Rectal smooth muscle tissue (tissue), 1 donor: Measurements from ENCODE around the gene IQGAP3.
"Not testable (repeated sequence)": the region's sequence is repeated elsewhere in the genome, so short reads cannot be mapped to it uniquely, and the experiment has no call there.

ENCODE experiments used
- H3K27ac ChIP-seq: one replicate; pipeline ENCODE4 v1.7.0; 2013; ENCODE audit warnings: low read depth, low read length, inconsistent platforms
- H3K27me3 ChIP-seq: one replicate; pipeline ENCODE4 v1.7.0; 2013; ENCODE audit warnings: low read length; ENCODE audit not compliant: control insufficient read depth, insufficient read depth
- H3K36me3 ChIP-seq: one replicate; pipeline ENCODE4 v1.7.0; 2013; ENCODE audit warnings: low read length; ENCODE audit not compliant: control insufficient read depth, insufficient read depth
- H3K4me1 ChIP-seq: one replicate; pipeline ENCODE4 v1.7.0; 2013; ENCODE audit warnings: low read length; ENCODE audit not compliant: control insufficient read depth, insufficient read depth
- H3K4me3 ChIP-seq: one replicate; pipeline ENCODE4 v1.7.0; 2013; ENCODE audit warnings: low read length
- H3K9ac ChIP-seq: one replicate; pipeline ENCODE4 v1.7.0; 2013; ENCODE audit warnings: low read length

Gene IQGAP3

GRCh38 chr1:156555715-156556114, 16.6 kb downstream of the IQGAP3 start:
- Histone ChIP-seq H3K27ac (no peak overlapping the region), H3K27me3 (no peaks in the 10 kb centered on the region), H3K9ac (no peak overlapping the region), H3K4me1 (no peaks in the 10 kb centered on the region), H3K4me3 (no peak overlapping the region), H3K36me3 (no peaks in the 10 kb centered on the region)

GRCh38 chr1:156554971-156555370, 17.4 kb downstream of the IQGAP3 start:
- H3K4me3 ChIP-seq = no peak overlapping the region
- no peaks in the 10 kb centered on the region for H3K4me1 ChIP-seq
- H3K27me3 ChIP-seq = no peaks in the 10 kb centered on the region
- H3K27ac ChIP-seq = no peak overlapping the region
- H3K9ac ChIP-seq = no peak overlapping the region
- H3K36me3 ChIP-seq = no peaks in the 10 kb centered on the region

GRCh38 chr1:156553860-156554485, 18.4 kb downstream of the IQGAP3 start:
- H3K9ac ChIP-seq = no peak overlapping the region
- no peak overlapping the region for H3K4me3 ChIP-seq
- no peaks in the 10 kb centered on the region for H3K4me1 ChIP-seq
- no peaks in the 10 kb centered on the region for H3K27me3 ChIP-seq
- H3K36me3 ChIP-seq = no peaks in the 10 kb centered on the region
- no peak overlapping the region for H3K27ac ChIP-seq

- not testable (repeated sequence) for H3K4me1 ChIP-seq, H3K27ac ChIP-seq, H3K9ac ChIP-seq, H3K27me3 ChIP-seq, H3K4me3 ChIP-seq, H3K36me3 ChIP-seq
These were observed 19.4 kb downstream of the IQGAP3 start for GRCh38 chr1:156552937-156553336.

GRCh38 chr1:156552518-156552917, 19.8 kb downstream of the IQGAP3 start:
- Histone ChIP-seq H3K4me3 (no peak overlapping the region), H3K4me1 (no peaks in the 10 kb centered on the region), H3K27ac (no peak overlapping the region), H3K36me3 (no peaks in the 10 kb centered on the region), H3K9ac (no peak overlapping the region), H3K27me3 (no peaks in the 10 kb centered on the region)

GRCh38 chr1:156551869-156552268, 20.5 kb downstream of the IQGAP3 start:
- Histone ChIP-seq H3K4me1 (no peaks in the 10 kb centered on the region), H3K27ac (no peak overlapping the region), H3K9ac (no peak overlapping the region), H3K4me3 (no peak overlapping the region), H3K36me3 (no peaks in the 10 kb centered on the region), H3K27me3 (no peaks in the 10 kb centered on the region)

GRCh38 chr1:156551066-156551643, 21.2 kb downstream of the IQGAP3 start:
- Histone ChIP-seq H3K27ac (no peak overlapping the region), H3K9ac (no peak overlapping the region), H3K4me3 (no peak overlapping the region), H3K36me3 (no peaks in the 10 kb centered on the region), H3K4me1 (no peaks in the 10 kb centered on the region), H3K27me3 (no peaks in the 10 kb centered on the region)

- no peak overlapping the region for H3K27ac ChIP-seq
- H3K36me3 ChIP-seq = no peaks in the 10 kb centered on the region
- H3K4me1 ChIP-seq = no peaks in the 10 kb centered on the region
- no peak overlapping the region for H3K9ac ChIP-seq
- H3K27me3 ChIP-seq = no peaks in the 10 kb centered on the region
- H3K4me3 ChIP-seq = no peak overlapping the region
These were observed 22.0 kb downstream of the IQGAP3 start for GRCh38 chr1:156550346-156550745.

GRCh38 chr1:156549831-156550230, 22.5 kb downstream of the IQGAP3 start:
- Histone ChIP-seq H3K4me3 (no peak overlapping the region), H3K4me1 (no peaks in the 10 kb centered on the region), H3K27ac (no peak overlapping the region), H3K9ac (no peak overlapping the region), H3K27me3 (no peaks in the 10 kb centered on the region), H3K36me3 (no peaks in the 10 kb centered on the region)

GRCh38 chr1:156549390-156549789, 23.0 kb downstream of the IQGAP3 start:
- H3K36me3 ChIP-seq = no peaks in the 10 kb centered on the region
- H3K4me3 ChIP-seq = no peak overlapping the region
- H3K9ac ChIP-seq = no peak overlapping the region
- no peaks in the 10 kb centered on the region for H3K4me1 ChIP-seq
- H3K27me3 ChIP-seq = no peaks in the 10 kb centered on the region
- no peak overlapping the region for H3K27ac ChIP-seq

GRCh38 chr1:156547982-156548381, 24.4 kb downstream of the IQGAP3 start:
- Histone ChIP-seq H3K4me1 (no peaks in the 10 kb centered on the region), H3K9ac (no peak overlapping the region), H3K27ac (no peak overlapping the region), H3K36me3 (no peaks in the 10 kb centered on the region), H3K4me3 (no peak overlapping the region), H3K27me3 (no peaks in the 10 kb centered on the region)

- Histone ChIP-seq H3K4me3 (no peak overlapping the region), H3K4me1 (no peaks in the 10 kb centered on the region), H3K27me3 (no peaks in the 10 kb centered on the region), H3K9ac (no peak overlapping the region), H3K27ac (no peak overlapping the region), H3K36me3 (no peaks in the 10 kb centered on the region)
These were observed 24.9 kb downstream of the IQGAP3 start for GRCh38 chr1:156547434-156547833.

GRCh38 chr1:156546267-156546666, 26.1 kb downstream of the IQGAP3 start:
- H3K4me1 ChIP-seq = no peaks in the 10 kb centered on the region
- no peaks in the 10 kb centered on the region for H3K27me3 ChIP-seq
- H3K4me3 ChIP-seq = no peak overlapping the region

More at GRCh38 chr1:156546267-156546666, 26.1 kb downstream of the IQGAP3 start:
- Histone ChIP-seq H3K27ac (no peak overlapping the region), H3K9ac (no peak overlapping the region), H3K36me3 (no peaks in the 10 kb centered on the region)
